ENCODE measurements around the gene CEP112.

- TF ChIP-seq SP1 (CRISPR knock-in tag; conservative IDR thresholded peaks at IDR 0.05) (no peak), ZBTB21 (CRISPR knock-in tag; IDR thresholded peaks at IDR 0.05; ENCODE audit: borderline replicate concordance) (no peak)
These were observed 265.3 kb downstream of the CEP112 start for GRCh38 chr17:65926599-65926998.

Measured in WTC11 (cell line).